Measurements from ENCODE around the gene DPYSL5. TPM values are rescaled to one million over a fixed set of nuclear protein-coding genes. Genes with fewer than 3 reads are reported as not detected.

DPYSL5 gene
- total RNA-seq, 1 donor from 2014 or later = not detected

- ChIA-PET CTCF (interaction anchor here (1.0 to 1.4 kb wide), 3 partner anchors 9 to 308 kb away, joined by 3 to 4 read pairs (median 3); no protein-coding TSS in a partner anchor), POLR2A (interaction anchor here (0.6 to 1.2 kb wide), 3 partner anchors 72 to 333 kb away, joined by 3 read pairs; partner anchors contain the start of gene OST4)
- Mint-ChIP-seq H3K36me3 (ENCODE audit: low read depth) (no peaks in the 10 kb centered on the region), H3K9me3 (no peaks in the 10 kb centered on the region), H3K4me1 (peaks cover 21% of the 10 kb centered on the region), H3K27me3 (peaks cover 41% of the 10 kb centered on the region), H3K27ac (peak overlapping the region; percentile 59), H3K4me3 (peak overlapping the region; percentile 85)
- TF ChIP-seq CTCF (IDR thresholded peaks at IDR 0.05) = no peak
- peak; percentile 22 for ATAC-seq (ENCODE audit: low read depth)
- DNase-seq = no peak
- intact Hi-C loops (cut with micrococcal nuclease) = loop anchor here (1.0 to 2.0 kb wide), 4 partner anchors 61 to 242 kb away; partner anchors contain the start of genes ATRAID, KHK, SLC5A6 and TMEM214
Measured at GRCh38 chr2:26970928-26971627, 123.1 kb downstream of the DPYSL5 start.

- ATAC-seq (ENCODE audit: low read depth) (no peak), DNase-seq (no peak)
- intact Hi-C loops (cut with micrococcal nuclease) = loop anchor here (2.0 kb wide), 1 partner anchor 241 kb away; the partner anchor contains the start of genes ATRAID and SLC5A6
- H3K4me1 Mint-ChIP-seq = peaks cover 21% of the 10 kb centered on the region
- POLR2A ChIA-PET = interaction anchor here (1.0 to 1.2 kb wide), 3 partner anchors 71 to 151 kb away, joined by 3 read pairs; partner anchors contain the start of gene OST4
- H3K27ac Mint-ChIP-seq = no peak overlapping the region
- peaks cover 37% of the 10 kb centered on the region for H3K27me3 Mint-ChIP-seq
- peak overlapping the region; percentile 85 for H3K4me3 Mint-ChIP-seq
- CTCF ChIA-PET = interaction anchor here (1.1 to 1.4 kb wide), 2 partner anchors 44 to 307 kb away, joined by 3 to 4 read pairs; no protein-coding TSS in a partner anchor
- no peak for TF ChIP-seq CTCF (IDR thresholded peaks at IDR 0.05)
- no peaks in the 10 kb centered on the region for H3K9me3 Mint-ChIP-seq
- H3K36me3 Mint-ChIP-seq (ENCODE audit: low read depth) = no peaks in the 10 kb centered on the region
Measured at GRCh38 chr2:26971911-26972786, 124.2 kb downstream of the DPYSL5 start.

- DNase-seq = no peak
- H3K4me1 Mint-ChIP-seq = peaks cover 18% of the 10 kb centered on the region
- ATAC-seq (ENCODE audit: low read depth) = no peak
- POLR2A ChIA-PET = no interaction called here
- no peaks in the 10 kb centered on the region for H3K36me3 Mint-ChIP-seq (ENCODE audit: low read depth)
- CTCF ChIA-PET = interaction anchor here (2.9 kb wide), 1 partner anchor 12 kb away, joined by 20 read pairs; no protein-coding TSS in a partner anchor
- H3K9me3 Mint-ChIP-seq = no peaks in the 10 kb centered on the region
- TF ChIP-seq CTCF (IDR thresholded peaks at IDR 0.05) = no peak
- intact Hi-C loops (cut with micrococcal nuclease) = no loop called here
- H3K27ac Mint-ChIP-seq = no peak overlapping the region
- H3K4me3 Mint-ChIP-seq = no peak overlapping the region
- H3K27me3 Mint-ChIP-seq = peaks cover 35% of the 10 kb centered on the region
Measured at GRCh38 chr2:26974352-26974751, 126.4 kb downstream of the DPYSL5 start.

GRCh38 chr2:26975102-26975501, 127.2 kb downstream of the DPYSL5 start:
- no peak for DNase-seq
- H3K36me3 Mint-ChIP-seq (ENCODE audit: low read depth) = no peaks in the 10 kb centered on the region
- H3K9me3 Mint-ChIP-seq = no peaks in the 10 kb centered on the region
- peaks cover 12% of the 10 kb centered on the region for H3K4me1 Mint-ChIP-seq
- no peak overlapping the region for H3K27ac Mint-ChIP-seq
- no peak for ATAC-seq (ENCODE audit: low read depth)
- POLR2A ChIA-PET = no interaction called here
- TF ChIP-seq CTCF (IDR thresholded peaks at IDR 0.05) = no peak
- intact Hi-C loops (cut with micrococcal nuclease) = no loop called here
- no peak overlapping the region for H3K4me3 Mint-ChIP-seq
- CTCF ChIA-PET = interaction anchor here (2.9 kb wide), 1 partner anchor 13 kb away, joined by 20 read pairs; no protein-coding TSS in a partner anchor
- H3K27me3 Mint-ChIP-seq = peaks cover 38% of the 10 kb centered on the region
